Subcutaneous adipose tissue (tissue), 4 donors: ENCODE results near the gene CEBPE. TPM values are rescaled to one million over a fixed set of nuclear protein-coding genes. Genes with fewer than 3 reads are reported as not detected.

Source experiments
- total RNA-seq, 4 donors: library from RNA; depleted of rRNA; stranded (reverse); fragments of >200 nt; gene quantifications; one replicate each; pipeline ENCODE4 v1.1.0, GENCODE V29; 2016
- TF ChIP-seq, protein P1 (sequence below): fragments of 450-650 bp; IDR thresholded peaks from one replicate; pipeline ENCODE4 v1.5.1; 2016; ENCODE audit warnings: low read depth, mild to moderate bottlenecking, control low read depth, antibody characterized with exemption, moderate library complexity

The CEBPE gene
- total RNA-seq, 4 donors from 2014 or later, result 0.68 TPM; not detected in 3

- TF ChIP-seq, protein P1, sequence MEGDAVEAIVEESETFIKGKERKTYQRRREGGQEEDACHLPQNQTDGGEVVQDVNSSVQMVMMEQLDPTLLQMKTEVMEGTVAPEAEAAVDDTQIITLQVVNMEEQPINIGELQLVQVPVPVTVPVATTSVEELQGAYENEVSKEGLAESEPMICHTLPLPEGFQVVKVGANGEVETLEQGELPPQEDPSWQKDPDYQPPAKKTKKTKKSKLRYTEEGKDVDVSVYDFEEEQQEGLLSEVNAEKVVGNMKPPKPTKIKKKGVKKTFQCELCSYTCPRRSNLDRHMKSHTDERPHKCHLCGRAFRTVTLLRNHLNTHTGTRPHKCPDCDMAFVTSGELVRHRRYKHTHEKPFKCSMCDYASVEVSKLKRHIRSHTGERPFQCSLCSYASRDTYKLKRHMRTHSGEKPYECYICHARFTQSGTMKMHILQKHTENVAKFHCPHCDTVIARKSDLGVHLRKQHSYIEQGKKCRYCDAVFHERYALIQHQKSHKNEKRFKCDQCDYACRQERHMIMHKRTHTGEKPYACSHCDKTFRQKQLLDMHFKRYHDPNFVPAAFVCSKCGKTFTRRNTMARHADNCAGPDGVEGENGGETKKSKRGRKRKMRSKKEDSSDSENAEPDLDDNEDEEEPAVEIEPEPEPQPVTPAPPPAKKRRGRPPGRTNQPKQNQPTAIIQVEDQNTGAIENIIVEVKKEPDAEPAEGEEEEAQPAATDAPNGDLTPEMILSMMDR, result no peak
Measured at GRCh38 chr14:23142826-23143225, 23.8 kb upstream of the CEBPE start.

DNA sequence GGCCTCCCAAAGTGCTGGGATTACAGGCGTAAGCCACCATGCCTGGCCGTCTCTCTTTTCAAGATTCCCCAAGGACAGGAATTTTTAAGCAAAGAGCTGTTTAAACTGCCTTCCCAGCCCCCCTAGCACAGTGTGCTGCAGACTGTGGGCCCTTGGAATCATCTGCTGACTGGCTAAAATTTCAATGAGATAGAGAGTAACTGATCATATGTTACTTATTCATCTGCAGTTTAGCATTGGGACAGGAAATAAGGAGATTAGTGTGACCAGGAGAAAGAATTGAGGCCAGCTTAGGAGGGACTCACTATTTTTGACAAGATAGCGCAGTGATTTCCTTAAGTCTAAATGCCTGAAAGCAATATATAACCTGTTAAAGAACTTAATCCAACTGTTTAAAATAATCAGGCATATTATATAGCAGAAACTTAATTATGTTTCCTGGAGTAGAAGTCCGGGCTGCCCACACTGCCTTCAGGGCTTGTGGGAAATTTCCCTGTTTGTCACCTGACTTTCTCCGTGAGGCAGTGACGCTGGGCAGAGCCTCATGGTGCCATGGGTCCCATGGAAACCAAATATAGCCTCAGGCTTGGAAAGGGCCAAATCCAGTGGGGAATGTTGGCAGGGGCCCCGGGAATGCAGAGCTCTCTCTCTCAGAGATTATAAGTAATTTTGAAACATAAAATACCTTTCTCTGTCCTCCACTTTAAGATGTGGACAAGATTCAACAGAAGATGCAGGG is 22.8 kb upstream of the CEBPE start:
- TF ChIP-seq, protein P1, result no peak

DNA sequence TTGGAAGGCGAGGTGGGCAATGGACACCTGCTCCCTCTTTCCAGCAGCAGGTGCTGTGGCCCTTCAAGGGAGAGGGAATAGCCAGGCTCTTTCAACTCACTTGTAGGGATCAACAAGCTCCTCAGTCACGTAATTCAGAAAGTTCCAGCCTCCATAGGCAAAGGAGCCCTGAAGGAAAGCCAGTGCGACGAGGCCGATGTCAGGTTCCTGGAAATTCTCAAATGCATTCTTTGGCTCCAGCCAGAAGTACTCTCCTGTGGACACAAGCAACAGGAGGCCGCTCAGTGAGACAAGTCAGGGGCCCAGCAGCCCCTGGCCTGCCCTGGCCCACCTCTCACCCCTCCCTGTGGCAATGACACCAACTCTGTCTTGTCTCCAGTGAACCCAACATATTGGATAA is 21.3 kb upstream of the CEBPE start:
- TF ChIP-seq, protein P1, result no peak

- TF ChIP-seq, protein P1, result no peak
Measured at GRCh38 chr14:23139874-23140273, 20.8 kb upstream of the CEBPE start.

DNA sequence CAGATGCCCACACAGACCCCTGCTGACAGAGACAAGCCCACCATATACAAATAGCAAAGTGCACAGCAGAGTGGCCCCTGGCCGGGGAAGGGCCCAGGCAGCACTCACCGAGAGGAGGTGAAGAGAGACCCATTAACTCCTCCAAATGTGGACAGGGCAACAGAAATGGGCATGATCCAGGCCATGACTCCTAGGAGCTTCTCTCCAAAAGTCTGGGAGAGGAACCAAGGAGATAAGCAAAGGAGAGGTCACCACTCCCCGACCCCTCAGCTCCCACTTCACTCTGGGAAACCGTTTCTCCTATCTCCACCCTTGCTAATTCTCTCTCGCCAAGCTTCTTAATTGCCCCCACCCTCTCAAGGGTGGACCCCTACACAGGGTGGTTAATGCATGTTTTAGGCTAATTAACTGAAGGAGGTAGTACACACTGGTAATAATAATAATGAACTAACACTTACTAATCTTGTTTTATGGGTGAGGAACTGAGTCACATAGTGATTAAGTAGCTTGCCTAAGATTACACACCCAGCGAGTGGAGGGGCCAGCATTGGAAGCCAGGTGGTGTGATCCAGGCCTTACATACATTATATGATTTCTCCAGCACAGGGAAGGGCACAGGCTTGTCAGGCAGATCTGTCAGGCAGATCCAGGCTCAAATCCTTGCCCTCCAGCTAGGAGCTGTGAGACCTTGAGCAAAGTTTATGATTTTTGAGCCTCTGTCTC is 18.9 kb upstream of the CEBPE start:
- TF ChIP-seq, protein P1, result no peak

DNA sequence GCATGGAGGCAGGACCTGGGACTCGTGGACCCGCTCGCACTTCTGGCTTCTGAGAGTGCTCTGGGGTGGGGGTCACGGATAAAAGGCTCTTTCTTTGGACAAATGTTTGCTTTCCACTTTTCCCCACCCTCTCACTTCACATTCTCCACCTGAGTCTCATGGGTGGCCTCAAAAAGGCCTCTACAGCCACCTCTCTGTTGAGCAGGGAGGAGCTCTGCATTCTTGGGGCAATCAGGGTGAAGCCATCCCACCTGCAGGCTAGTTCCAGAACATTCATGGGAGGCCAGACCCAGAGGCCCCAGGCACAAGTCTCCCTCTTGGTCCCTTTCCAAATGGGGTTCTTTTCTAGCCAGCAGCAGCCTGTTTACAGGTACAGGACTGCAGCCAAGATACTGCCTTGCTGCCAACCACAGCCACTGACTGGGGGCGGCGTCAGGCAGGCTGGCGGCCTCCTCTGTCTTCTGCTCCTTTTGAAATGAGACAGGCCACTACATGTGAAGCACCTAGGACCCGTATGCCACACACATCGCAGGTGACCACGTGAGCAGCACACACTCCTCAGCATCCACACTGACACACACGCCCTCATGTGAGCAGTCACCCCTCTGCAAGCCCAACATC is 18.2 kb upstream of the CEBPE start:
- TF ChIP-seq, protein P1, result no peak

DNA sequence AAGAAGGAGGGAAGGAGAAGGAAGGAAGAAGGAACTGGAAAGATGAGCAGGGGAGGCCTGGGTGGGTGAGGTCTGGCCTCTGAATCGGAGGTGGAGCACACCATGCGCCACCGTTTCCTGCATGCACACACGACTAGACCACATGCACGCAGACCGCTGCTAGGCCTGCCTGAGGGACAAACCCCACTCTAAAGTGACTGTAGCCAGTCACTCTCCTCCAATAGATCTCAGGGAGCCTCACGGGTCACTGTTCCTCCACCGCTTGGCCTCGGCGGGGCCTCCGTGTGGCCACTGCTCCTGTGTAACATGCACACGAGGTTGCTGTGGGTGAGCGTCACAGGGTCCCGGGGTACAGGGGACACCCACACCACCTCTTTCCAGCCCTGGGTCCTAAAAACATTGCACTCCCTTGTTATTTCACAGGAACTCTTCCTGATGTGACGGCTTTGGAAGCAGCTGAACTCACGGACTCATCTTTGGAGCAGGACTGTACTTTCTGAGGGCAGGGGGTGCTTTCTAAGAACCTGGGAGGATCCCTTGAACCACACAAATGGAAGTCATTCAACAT is 17.6 kb upstream of the CEBPE start:
- TF ChIP-seq, protein P1, result no peak
